Peyer's patch (tissue), 4 donors: ENCODE results near the gene FOXE3.
"Not testable (repeated sequence)": the region's sequence is repeated elsewhere in the genome, so short reads cannot be mapped to it uniquely, and the experiment has no call there.

Experiments used
- CTCF ChIP-seq, 6 experiments: fragments of 450-650 bp in 4 of 6; fragments of 200-600 bp in 2 of 6; sonication (generic) in 1 of 6; IDR thresholded peaks; one replicate each; pipeline ENCODE4 v1.5.1; 2017 to 2019; ENCODE audit warnings: antibody characterized with exemption in 6 of 6, mild to moderate bottlenecking in 3 of 6, moderate library complexity in 1 of 6
- POLR2A ChIP-seq, 2 donors: fragments of 450-650 bp; IDR thresholded peaks; one replicate each; pipeline ENCODE4 v1.5.1; 2017; ENCODE audit warnings: antibody characterized with exemption in 2 of 2, mild to moderate bottlenecking in 2 of 2, moderate library complexity in 2 of 2

- TF ChIP-seq POLR2A, CTCF (IDR thresholded peaks at IDR 0.05): not testable (repeated sequence)
These were observed 37.8 kb downstream of the FOXE3 start for GRCh38 chr1:47453910-47454309.
